GM12878 (cell line): ENCODE results near the gene DYNC2H1. TPM values are rescaled to one million over a fixed set of nuclear protein-coding genes. Genes with fewer than 3 reads are reported as not detected.

Source experiments
- ATAC-seq: fragments of 200-7000 bp; cut with Tn5 transposase; 3 replicates; pipeline ENCODE4 v1.9.1; 2020; ENCODE audit warnings: mild to moderate bottlenecking, moderate library complexity
- BruUV-seq: library from RNA; stranded (reverse); fragments of 400-500 nt; replicated peaks from 2 replicates; lab custom pipeline; 2021; lab: Mats Ljungman, UMichigan
- CTCF ChIA-PET: fragments of 300-600 bp; sonication (Branson Sonifier 250); formaldehyde crosslinking; extraction: SDS; loops from one replicate; lab custom pipeline; 2021; ENCODE audit warnings: inconsistent platforms; lab: Yijun Ruan, JAX
- POLR2A ChIA-PET: fragments of 350-600 bp; formaldehyde crosslinking; extraction: SDS; loops from one replicate; lab custom pipeline; 2021; ENCODE audit warnings: inconsistent platforms; lab: Charles Lee
- RAD21 ChIA-PET: fragments of 300-600 bp; sonication (Branson Sonifier 250); formaldehyde crosslinking; loops from one replicate; lab custom pipeline; 2023; ENCODE audit warnings: antibody characterized with exemption; ENCODE audit not compliant: unreplicated experiment; lab: Charles Lee
- SMC1A ChIA-PET: fragments of 300-600 bp; sonication (Branson Sonifier 250); formaldehyde crosslinking; loops from one replicate; lab custom pipeline; 2023; ENCODE audit not compliant: unreplicated experiment, uncharacterized antibody; lab: Charles Lee
- DNase-seq: peaks from one replicate; pipeline ENCODE4 v3.0.0-alpha.2; 2011; ENCODE audit warnings: low read depth, low spot score
- FAIRE-seq: peaks from 3 replicates; lab custom pipeline; 2011; peaks lifted over from hg19 to GRCh38; lab: Jason Lieb, UNC
- H2AFZ ChIP-seq: 2 replicates; pipeline ENCODE4 v1.6.0; 2011; ENCODE audit warnings: low read depth, low read length, control low read depth; ENCODE audit not compliant: control insufficient read depth
- H3K27ac ChIP-seq: 2 replicates; pipeline ENCODE4 v1.5.1; 2011; ENCODE audit warnings: control low read depth; ENCODE audit not compliant: control insufficient read depth, insufficient read depth
- H3K27me3 ChIP-seq, 2 experiments: replicated peaks in 1 of 2; 2 replicates each; pipeline versions ENCODE4 v1.6.0 to v1.6.1; 2011; ENCODE audit warnings: low read length in 1 of 2; ENCODE audit not compliant: control insufficient read depth in 2 of 2, insufficient read depth in 2 of 2
- H3K36me3 ChIP-seq, 2 experiments: 2 replicates each; pipeline ENCODE4 v1.5.1; 2011; ENCODE audit warnings: low read length in 1 of 2; ENCODE audit not compliant: control insufficient read depth in 2 of 2, insufficient read depth in 2 of 2
- H3K4me1 ChIP-seq: 2 replicates; pipeline ENCODE4 v1.6.1; 2011; ENCODE audit warnings: mild to moderate bottlenecking, low read length, moderate library complexity, mixed read lengths; ENCODE audit not compliant: control insufficient read depth, insufficient read depth
- H3K4me2 ChIP-seq: 2 replicates; pipeline ENCODE4 v1.6.0; 2011; ENCODE audit warnings: control low read depth; ENCODE audit not compliant: control insufficient read depth, insufficient read depth
- H3K4me3 ChIP-seq: fragments of 200-600 bp; sonication (generic); 2 replicates; pipeline ENCODE4 v1.5.1; 2016
- H3K79me2 ChIP-seq: 2 replicates; pipeline ENCODE4 v1.6.0; 2011; ENCODE audit warnings: low read length; ENCODE audit not compliant: control insufficient read depth, insufficient read depth
- H3K9ac ChIP-seq: 2 replicates; pipeline ENCODE4 v1.8.0; 2011; ENCODE audit warnings: low read length, control low read depth, mixed read lengths; ENCODE audit not compliant: control insufficient read depth, insufficient read depth
- H3K9me3 ChIP-seq: replicated peaks from 3 replicates; pipeline ENCODE4 v1.5.1; 2011; ENCODE audit warnings: mild to moderate bottlenecking, low read length; ENCODE audit not compliant: control insufficient read depth, insufficient read depth
- H4K20me1 ChIP-seq: 2 replicates; pipeline ENCODE4 v1.6.0; 2011; ENCODE audit not compliant: control insufficient read depth, insufficient read depth
- ASH2L ChIP-seq: fragments of 300-600, 200-600 bp; sonication (generic); IDR thresholded peaks from 2 replicates; pipeline ENCODE4 v1.6.1; 2017; ENCODE audit warnings: low read depth, mild to moderate bottlenecking, borderline replicate concordance
- BCL11A ChIP-seq: IDR thresholded peaks from 2 replicates; pipeline ENCODE4 v1.6.1; 2011; ENCODE audit warnings: low read depth, low read length
- CBX5 ChIP-seq: sonication (generic); IDR thresholded peaks from 2 replicates; pipeline ENCODE4 v1.6.1; 2016; ENCODE audit warnings: low read depth, moderate library complexity, mild to moderate bottlenecking, inconsistent platforms
- CHD2 ChIP-seq: IDR thresholded peaks from 2 replicates; pipeline ENCODE4 v1.6.1; 2011; ENCODE audit warnings: low read depth, low read length, improper control_type of control experiment, borderline replicate concordance
- KAT2A ChIP-seq: conservative IDR thresholded peaks from 2 replicates; pipeline ENCODE4 v1.6.1; 2011; ENCODE audit warnings: low read depth, low read length; ENCODE audit not compliant: control insufficient read depth
- KDM1A ChIP-seq: fragments of 200-600 bp; sonication (generic); IDR thresholded peaks from 2 replicates; pipeline ENCODE4 v1.6.1; 2016; ENCODE audit warnings: borderline replicate concordance
- MTA2 ChIP-seq: fragments of 450-650 bp; IDR thresholded peaks from 2 replicates; pipeline ENCODE4 v1.6.1; 2016; ENCODE audit warnings: low read depth, mild to moderate bottlenecking, moderate library complexity
- MYB ChIP-seq: fragments of 150-350 bp; IDR thresholded peaks from 2 replicates; pipeline ENCODE4 v1.6.1; 2014; ENCODE audit warnings: mild to moderate bottlenecking, low read depth, low read length, borderline replicate concordance
- SRF ChIP-seq, 2 experiments: IDR thresholded peaks; 2 replicates each; pipeline ENCODE4 v1.6.1; 2011; ENCODE audit warnings: low read depth in 2 of 2, low read length in 2 of 2, mild to moderate bottlenecking in 1 of 2, moderate library complexity in 1 of 2
- ZBTB4 ChIP-seq: fragments of 450-650 bp; formaldehyde crosslinking; IDR thresholded peaks from 2 replicates; pipeline ENCODE4 v1.4.0; 2022; ENCODE audit warnings: mild to moderate bottlenecking, moderate library complexity
- ZNF217 ChIP-seq: fragments of 450-650 bp; IDR thresholded peaks from 2 replicates; pipeline ENCODE4 v1.6.1; 2017; ENCODE audit warnings: antibody characterized with exemption, mild to moderate bottlenecking
- WGBS: methylation state at CpG from one replicate; pipeline ENCODE4 v1.1.6; 2016; ENCODE audit warnings: low lambda C conversion rate; ENCODE audit not compliant: insufficient replicate concordance, insufficient coverage; ENCODE audit errors: missing lambda C conversion rate; 5-methylcytosine and 5-hydroxymethylcytosine counted together
- in situ Hi-C: fragments of 300-500 bp; cut with MboI; formaldehyde crosslinking; loops from 9 replicates; pipeline ENCODE4 v1.14.3; 2018; ENCODE audit warnings: mixed read lengths
- intact Hi-C: fragments of 100-400 bp; cut with micrococcal nuclease; formaldehyde crosslinking; loops from one replicate; pipeline ENCODE4 v1.14.2; 2022; ENCODE audit not compliant: unreplicated experiment
- polyA plus RNA-seq, 11 experiments: library from polyadenylated mRNA; depleted of rRNA in 4 of 11; unstranded in 6 of 11; stranded (reverse) in 5 of 11; fragments of >200 nt; fragmentation: Nextera tagmentation in 4 of 11; fragmentation: Illumina TruSeq in 1 of 11; extraction: Ambion mirVana in 4 of 11; extraction: Trizol in 1 of 11; gene quantifications; 1 replicate in 1 of 11; 2 replicates in 10 of 11; pipeline versions ENCODE4 v1.2.1 to v1.2.3, GENCODE V29; 2011 to 2016; ENCODE audit warnings: inconsistent platforms in 2 of 11, missing spikeins in 2 of 11, low read depth in 1 of 11
- total RNA-seq, 4 experiments: library from RNA; depleted of rRNA in 3 of 4; stranded (reverse); fragments of >200 nt in 3 of 4; fragmentation: Illumina TruSeq in 1 of 4; extraction: Trizol in 1 of 4; gene quantifications; 2 replicates each; pipeline versions ENCODE4 v1.2.1 to v1.2.3, GENCODE V29; 2013 to 2021

Gene DYNC2H1
- total and polyA plus RNA-seq, 10 of the 15 experiments (the other 5 are each of a cell fraction or from before 2014, with no cell fraction given), result 0.12 to 3.9 (median 0.23) TPM; not detected in 2

DNA sequence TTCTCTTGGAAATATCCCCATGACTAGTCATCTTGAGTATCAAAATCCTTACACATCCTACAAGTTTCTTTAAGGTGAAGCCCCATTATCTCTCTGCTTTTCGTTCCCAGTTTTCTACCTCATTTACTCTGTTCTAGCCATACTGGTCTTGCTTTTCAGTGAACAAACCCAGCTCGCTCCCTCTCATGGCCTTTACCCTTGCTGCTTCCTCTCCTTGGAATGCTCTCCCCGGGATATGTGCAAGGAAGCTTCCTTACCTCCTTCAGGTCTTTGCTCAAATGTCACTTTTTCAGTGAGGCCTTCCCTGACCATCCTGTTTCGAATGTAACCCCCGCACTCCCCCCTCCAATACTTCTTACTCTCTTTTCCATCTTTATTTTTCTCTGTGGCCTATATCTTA, 331.8 kb downstream of the DYNC2H1 start:
- SMC1A ChIA-PET, result interaction anchor here (1.9 kb wide), 1 partner anchor 13 kb away, joined by 6 read pairs; no protein-coding TSS in a partner anchor
- in situ Hi-C loops (no loop called here), intact Hi-C loops (no loop called here)
- H3K27me3 ChIP-seq, result no peaks in the 10 kb centered on the region
- no peaks in the 10 kb centered on the region for H3K4me1 ChIP-seq
- POLR2A ChIA-PET, result no interaction called here
- ATAC-seq, result no peak
- RAD21 ChIA-PET, result no interaction called here
- H3K36me3 ChIP-seq, result no peaks in the 10 kb centered on the region
- 9% methylated on average over 5 of the region's 5 CpGs for WGBS
- no TSS peak for BruUV-seq
- DNase-seq, result no peak
- no peaks in the 10 kb centered on the region for H4K20me1 ChIP-seq
- H3K4me3 ChIP-seq, result no peak overlapping the region
- H2AFZ ChIP-seq, result no peak overlapping the region
- CTCF ChIA-PET, result no interaction called here
- no peak overlapping the region for H3K4me2 ChIP-seq
- no peak for FAIRE-seq
- H3K9me3 ChIP-seq, result no peaks in the 10 kb centered on the region
- H3K9ac ChIP-seq, result no peak overlapping the region
- H3K79me2 ChIP-seq, result no peaks in the 10 kb centered on the region
- TF ChIP-seq MYB, result no peak
- no peak for TF ChIP-seq CBX5
- TF ChIP-seq SRF (IDR thresholded peaks at IDR 0.05; ENCODE audit: low read depth in 2 of 2, low read length in 2 of 2), result no peak
- TF ChIP-seq KDM1A, result no peak
- TF ChIP-seq CHD2, result no peak
- TF ChIP-seq KAT2A, result no peak
- no peak for TF ChIP-seq MTA2
- TF ChIP-seq BCL11A, result no peak
- TF ChIP-seq ASH2L, result no peak
- TF ChIP-seq ZNF217, result no peak
- TF ChIP-seq ZBTB4 (CRISPR knock-in tag), result no peak
- TF ChIP-seq, all 136 proteins: peak for 0
- H3K27ac ChIP-seq, result no peak overlapping the region
